Inferior parietal cortex (tissue), 1 donor: ENCODE data around the gene ZFP92.
"Not testable (repeated sequence)": the region's sequence is repeated elsewhere in the genome, so short reads cannot be mapped to it uniquely, and the experiment has no call there.

ENCODE experiments used
- DNase-seq: peaks from one replicate; pipeline ENCODE4 v3.0.0-alpha.2; 2016; ENCODE audit errors: extremely low spot score

The ZFP92 gene

GRCh38 chrX:153386097-153386496 is 25.2 kb upstream of the ZFP92 start:
- DNase-seq = no peak

- no peak for DNase-seq
These were observed 23.9 kb upstream of the ZFP92 start for GRCh38 chrX:153387345-153387744.

DNA sequence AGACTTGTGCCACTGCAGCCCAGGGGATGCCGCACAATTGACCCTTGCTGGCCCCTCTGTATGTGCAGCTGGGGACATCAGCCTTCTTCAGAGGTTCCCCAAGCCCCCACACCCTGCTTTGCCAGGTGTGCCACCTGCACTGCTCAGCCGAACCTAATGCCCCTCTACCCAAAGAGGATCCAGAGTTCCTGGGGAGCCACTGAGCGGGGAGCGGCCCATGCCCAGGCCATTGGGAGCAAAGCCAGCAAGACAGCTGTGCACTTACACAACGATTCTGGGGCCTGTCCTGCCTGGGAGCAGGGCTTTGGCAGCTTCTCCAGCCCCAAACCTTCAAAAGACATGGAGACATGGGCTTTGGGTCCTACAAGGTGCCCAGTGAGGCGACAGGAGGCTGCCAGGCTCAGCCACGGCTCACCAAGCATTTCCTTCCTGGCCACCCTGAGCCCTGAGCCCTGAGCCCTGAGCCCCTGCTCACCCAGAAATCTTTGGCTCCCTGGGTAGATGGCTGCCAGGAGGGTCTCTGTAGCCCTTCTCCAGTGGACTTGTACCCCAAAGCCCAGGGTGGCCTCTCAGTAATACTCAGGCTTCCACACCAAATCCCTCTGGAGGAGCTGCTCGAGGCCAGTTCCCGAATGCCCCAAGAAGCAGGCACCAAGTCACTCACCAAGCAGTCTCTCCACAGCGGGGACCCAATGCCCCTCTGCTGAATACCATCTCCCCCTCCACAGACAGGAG is 23.1 kb upstream of the ZFP92 start:
- DNase-seq = no peak

GRCh38 chrX:153388722-153389459 is 22.4 kb upstream of the ZFP92 start:
- DNase-seq = no peak

DNA sequence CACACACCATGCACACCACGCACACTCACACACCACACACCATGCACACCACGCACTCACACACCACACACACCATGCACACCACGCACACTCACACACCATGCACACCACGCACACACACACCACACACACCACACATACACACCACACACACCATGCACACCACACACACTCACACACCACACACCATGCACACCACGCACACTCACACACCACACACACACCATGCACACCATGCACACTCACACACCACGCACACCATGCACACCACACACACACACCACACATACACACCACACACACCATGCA is 21.9 kb upstream of the ZFP92 start:
- not testable (repeated sequence) for DNase-seq

DNA sequence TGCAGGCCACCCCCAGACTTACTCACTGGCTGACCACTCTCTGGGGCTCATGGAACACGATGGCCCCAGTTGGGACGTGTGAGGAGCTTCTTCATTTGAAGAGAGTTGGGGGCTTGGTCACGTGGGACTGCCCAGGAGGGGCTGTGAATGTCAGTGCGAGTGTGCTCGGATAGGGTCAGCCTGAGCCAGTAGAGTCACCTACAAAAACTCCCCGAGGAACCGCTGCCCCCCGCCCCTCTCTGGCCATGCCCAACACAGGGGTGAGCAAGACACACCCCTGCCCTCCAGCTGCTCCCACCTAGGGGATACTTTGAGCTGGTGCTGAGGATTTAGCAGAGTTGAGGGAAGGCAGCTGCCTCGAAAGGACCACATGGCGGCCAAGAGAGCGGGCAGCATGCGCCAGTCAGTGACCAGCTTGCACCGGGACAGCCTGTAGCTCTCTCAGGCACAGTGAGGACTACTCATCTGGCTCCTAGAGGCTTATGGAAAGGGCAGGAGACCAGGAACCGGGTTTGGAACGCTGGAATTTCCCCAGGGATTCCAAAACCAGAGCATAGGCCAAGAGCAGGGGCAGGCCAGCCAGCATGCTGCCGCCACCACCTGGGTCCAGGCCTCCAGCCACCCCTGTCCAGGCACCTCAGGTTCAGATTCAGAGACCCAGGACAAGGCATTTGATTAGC is 18.5 kb upstream of the ZFP92 start:
- DNase-seq = no peak

- no peak for DNase-seq
These were observed 16.7 kb upstream of the ZFP92 start for GRCh38 chrX:153394612-153395011.

- no peak for DNase-seq
These were observed 15.5 kb upstream of the ZFP92 start for GRCh38 chrX:153395613-153396319.

- DNase-seq = no peak
These were observed 14.7 kb upstream of the ZFP92 start for GRCh38 chrX:153396320-153397195.

DNA sequence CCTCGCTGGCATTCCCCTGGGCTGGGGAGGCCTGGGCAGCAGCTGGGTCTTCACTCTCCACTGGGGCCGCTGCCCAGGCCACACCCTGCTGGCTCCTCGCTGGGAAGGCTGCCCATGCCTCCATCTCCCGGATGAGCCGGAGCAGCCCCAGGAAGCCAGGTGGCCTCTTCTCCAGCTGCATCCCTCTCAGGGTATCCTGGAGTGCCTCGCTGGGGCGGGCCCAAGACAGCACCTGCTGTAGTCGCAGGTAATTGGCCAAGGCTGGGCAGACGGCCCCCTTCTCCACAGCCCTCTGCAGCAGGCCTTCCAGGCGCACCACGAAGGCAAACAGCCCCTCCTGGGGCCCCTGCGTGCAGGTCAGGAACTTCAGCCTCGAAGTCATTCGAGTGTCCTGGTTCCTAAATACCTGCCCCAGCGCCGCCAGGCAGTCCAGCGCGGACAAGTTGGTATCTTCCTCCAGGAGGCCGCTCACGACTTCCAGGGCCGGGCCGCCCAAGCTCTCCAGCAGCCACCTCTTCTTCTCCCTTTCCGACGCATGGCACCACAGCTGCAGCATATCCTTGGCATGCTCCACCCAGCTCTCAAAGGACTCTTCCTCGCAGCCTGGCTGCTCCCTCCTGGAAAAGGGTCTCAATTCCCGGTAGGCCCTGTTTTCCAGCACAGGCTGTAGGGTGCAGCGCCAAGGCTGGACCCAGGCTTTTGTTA is 13.9 kb upstream of the ZFP92 start:
- no peak for DNase-seq

GRCh38 chrX:153398275-153398960 is 12.9 kb upstream of the ZFP92 start:
- DNase-seq = no peak

- no peak for DNase-seq
These were observed 10.8 kb upstream of the ZFP92 start for GRCh38 chrX:153400146-153401132.

DNA sequence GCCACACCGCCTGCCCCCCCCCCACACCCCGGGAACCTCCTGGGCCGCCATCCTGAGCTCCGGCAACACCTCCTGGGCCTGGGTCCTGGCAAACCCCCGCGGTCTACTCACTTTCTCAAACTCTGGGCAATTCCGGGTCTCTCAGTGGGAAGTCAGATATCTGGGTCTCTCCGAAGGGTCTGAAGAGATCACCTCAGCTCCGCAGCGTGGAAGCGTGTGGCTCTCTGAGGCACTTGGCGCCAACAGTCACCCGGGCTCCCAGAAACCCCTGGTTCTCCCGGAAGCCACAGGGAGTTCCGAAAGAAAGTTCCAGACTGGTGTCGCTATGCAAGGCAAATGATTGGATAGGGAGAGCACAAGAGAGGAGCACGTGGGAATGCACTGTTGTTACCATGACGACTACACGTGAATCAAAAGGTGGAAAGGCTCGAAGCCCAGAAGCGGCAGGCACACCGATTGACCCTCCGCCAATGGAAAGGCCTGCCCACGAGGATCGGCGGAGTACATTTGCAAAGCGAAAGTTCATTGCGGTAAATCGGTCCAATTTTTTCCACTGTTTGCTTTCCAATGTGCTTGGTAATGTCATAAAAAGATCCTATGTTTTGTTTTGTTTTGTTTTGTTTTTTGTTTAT is 10.0 kb upstream of the ZFP92 start, which contains the start of gene PNMA6E:
Gene PNMA6E, minus strand, starts transcription at position 218 of the 632 bp plus-strand sequence. CDS start 2,501 bp downstream, outside the sequence.
- DNase-seq = no peak

DNA sequence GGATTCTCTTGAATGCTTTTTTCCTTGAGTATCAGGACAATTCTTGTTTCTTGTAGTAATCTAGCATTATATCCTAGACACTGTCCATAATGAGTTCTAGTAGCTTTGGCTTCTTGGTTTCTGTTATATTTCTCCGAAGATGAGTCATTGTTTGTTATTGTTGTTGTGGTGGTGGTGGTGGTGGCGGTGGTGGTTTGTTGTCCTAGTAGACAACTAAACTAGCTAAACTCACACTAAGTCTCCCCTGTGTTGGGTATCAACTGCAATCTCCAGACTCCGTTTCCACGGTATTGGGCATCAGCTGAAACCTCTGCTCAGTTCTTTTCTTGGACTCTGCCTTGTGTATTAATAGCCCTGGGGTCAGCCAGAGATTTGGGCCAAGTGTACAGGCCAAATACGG is 6.9 kb upstream of the ZFP92 start:
- not testable (repeated sequence) for DNase-seq

DNA sequence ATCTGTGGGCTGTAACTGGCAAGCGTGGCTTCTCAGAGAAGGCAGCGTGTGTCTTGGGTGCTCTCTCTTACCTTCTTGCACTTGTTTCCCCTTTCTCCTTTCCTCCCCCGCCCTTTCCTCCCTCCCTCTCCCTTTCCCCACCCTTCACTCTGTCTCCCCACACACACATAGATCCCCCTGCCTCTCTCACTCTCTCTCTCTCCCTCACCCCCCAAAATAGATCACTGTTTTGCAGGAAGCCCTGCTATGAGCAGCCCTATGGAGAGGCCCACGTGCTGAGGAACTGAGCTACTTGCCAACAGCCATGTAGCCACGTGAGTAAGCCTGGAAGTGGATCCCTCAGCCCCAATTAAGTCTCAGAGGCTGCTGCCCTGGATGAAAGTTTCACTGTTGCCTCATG is 5.8 kb upstream of the ZFP92 start:
- DNase-seq = no peak

- no peak for DNase-seq
These were observed 5.3 kb upstream of the ZFP92 start for GRCh38 chrX:153406011-153406410.

DNA sequence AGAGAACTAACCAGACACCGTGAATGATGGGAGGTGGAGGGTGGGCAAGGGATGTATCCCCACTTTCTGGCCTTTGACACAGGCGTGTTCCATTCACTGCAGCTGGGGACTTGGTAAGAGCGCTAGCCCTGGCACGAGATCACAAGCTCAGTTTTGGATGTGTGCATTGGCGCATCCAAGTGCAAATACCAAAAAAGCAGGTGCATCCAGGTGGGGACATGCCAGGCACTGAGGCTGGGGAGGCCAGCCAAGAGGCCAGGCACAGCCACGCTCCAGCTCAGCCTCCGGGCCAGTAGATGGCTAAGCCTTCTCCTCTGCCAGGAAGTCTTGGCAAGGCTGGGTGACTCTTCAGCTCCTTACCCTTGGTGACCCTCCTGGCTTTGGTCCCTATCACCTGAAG is 4.4 kb upstream of the ZFP92 start:
- DNase-seq = no peak

DNA sequence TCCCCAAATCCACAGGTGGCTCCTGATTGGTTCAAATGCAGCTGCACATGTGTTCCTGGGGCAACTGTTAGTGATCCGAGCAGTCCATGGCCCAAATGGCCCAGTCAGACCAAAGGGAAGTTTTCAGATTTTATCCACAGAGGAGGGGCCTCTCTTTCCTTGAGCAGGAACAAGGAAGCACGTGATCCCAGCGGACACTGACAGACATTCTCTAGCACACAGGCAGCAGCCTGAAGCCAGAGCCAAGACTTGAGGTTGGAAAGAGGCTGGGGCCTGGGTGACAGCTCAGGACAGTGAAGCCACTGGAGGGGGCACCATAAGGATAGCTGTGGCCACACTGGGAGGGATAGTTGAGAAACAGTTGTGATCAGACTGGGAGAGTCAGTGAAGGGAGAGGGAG is 3.5 kb upstream of the ZFP92 start:
- DNase-seq = no peak
